HG02970 (cell line): ENCODE measurements around the gene ACLY.
"Not testable (repeated sequence)": the region's sequence is repeated elsewhere in the genome, so short reads cannot be mapped to it uniquely, and the experiment has no call there.

Source experiments
- ATAC-seq: cut with Tn5 transposase; IDR thresholded peaks from one replicate; pipeline ENCODE4 v1.9.1; 2021; ENCODE audit warnings: mild to moderate bottlenecking, moderate library complexity, moderate number of reproducible peaks; ENCODE audit not compliant: unreplicated experiment, low FRiP score

ACLY gene

DNA sequence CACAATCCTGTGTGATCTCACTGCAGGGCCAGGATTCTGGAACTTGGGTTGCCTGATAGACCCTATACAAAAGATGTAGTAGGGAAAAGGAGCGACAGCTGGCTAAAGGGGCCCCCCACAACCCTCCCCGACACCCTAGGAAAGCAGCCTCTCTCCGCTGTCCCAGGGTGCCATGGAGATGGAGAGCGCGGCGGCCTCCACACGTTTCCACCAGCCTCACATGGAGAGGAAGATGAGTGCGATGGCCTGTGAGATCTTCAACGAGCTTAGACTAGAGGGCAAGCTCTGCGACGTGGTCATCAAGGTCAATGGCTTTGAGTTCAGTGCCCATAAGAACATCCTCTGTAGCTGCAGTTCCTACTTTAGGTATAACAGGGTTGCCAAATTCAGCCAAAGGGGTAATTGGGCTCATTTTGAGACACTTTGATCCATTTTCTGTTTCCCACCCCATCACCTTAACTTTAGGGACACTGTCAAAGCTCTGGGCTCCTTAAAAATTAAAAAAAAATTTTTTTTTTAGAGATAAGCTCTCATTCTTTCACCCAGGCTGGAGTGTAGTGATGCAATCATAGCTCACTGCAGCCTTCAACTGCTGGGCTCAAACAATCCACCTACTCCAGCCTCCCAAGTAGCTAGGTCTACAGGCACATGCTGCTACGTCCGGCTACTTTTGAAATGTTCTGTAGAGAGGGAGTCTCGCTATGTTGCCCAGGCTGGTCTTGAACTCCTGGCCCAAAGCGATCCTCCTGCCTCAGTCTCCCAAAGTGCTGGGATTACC is 80.8 kb downstream of the ACLY start, which contains the start of gene KLHL10:
TSS of gene KLHL10 (plus strand) at position 65 of the 778 bp plus-strand sequence. CDS start at position 173, 108 bp downstream.
- no peak for ATAC-seq

DNA sequence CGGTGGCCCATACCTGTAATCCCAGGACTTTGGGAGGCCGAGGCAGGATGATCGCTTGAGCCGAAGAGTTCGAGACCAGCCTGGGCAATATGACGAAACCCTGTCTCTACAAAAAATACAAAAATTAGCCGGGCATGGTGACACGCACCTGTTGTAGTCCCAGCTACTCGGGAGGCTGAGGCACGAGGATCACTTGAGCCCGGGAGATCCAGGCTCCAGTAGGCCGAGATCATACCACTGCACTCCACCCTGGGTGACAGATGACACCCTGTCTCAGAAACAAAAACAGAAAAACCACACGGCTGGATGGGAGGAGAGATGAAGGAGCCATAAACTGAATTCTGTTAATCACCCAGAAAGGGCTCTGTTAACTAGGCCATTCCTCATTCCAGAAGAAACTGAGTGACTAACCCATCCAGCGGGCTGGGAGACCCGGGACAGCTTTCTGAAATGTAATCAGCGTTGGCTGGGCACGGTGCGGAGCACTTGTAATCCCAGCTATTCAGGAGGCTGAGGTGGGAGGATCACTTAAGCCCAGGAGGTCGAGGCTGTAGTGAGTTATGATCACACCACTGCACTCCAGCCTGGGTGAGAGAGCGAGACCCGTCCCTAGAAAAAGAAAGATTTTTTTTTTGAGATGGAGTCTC is 82.1 kb downstream of the ACLY start:
- ATAC-seq, result no peak

DNA sequence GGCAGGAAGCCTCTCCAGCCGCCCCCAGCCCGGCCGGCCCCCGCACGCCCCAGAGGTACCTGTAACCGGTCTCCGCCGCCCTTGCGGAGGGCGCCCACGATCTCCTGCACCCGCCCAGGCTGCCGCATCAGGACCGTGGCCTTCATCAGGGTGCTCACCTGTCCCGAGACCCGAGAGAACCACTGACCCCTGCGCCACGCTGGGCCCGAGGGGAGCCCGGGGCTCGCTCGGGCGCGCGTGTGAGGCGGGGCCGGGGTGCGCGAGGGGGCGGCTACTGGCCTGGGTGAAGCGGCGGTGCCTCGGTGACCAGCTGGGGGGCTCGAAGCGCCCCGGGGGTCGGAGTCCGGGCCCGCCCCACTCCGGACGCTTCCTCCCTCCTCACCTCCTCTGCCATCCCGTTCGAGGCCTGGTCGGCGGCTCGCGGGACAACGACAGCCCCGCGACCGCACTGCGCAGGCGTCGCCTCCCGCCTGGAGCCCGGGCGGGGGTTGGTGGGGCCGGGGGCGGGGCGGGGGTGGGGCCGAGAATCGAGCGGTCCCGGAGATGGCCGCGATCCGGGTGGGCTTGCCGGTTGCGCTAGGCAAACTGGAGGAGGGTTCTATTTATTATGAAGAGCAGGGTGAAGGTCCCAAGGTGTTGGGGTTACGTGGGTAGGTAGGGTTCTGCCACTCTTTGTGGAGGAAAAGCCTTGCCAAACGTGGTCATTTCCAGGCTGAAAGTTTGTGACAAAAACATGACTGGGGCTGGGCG is 82.8 kb downstream of the ACLY start, which contains the start of gene NT5C3B:
TSS of gene NT5C3B (minus strand) at position 433 of the 750 bp plus-strand sequence. CDS start at position 394, 39 bp downstream.
- ATAC-seq, result no peak

DNA sequence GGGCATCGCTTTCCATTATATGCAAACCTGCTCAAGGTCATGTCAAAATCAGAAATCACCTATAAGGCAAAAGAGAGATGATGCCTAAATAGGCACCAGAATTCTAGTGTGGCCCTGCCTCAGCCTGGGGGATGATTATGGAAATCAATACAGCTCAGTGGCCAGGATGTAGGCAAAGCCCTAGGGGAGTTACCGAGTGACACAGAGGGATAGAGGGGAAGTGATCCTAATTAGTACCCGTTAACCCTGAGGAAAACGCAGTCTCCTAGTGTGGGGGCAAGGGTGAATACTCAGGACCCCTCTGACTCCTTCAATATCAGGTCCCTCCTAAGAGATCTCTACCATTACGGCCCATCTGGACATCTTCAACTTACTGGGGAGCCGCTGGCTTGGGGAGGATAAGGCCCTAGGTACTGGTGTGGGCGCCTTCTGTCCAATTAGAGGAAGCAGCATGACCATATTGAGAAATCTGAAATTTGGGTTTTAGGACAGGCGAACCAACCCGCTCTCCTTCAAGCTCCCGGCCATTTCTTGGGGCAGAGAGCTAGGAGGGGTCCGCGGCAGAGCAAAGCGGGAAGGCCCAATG is 83.4 kb downstream of the ACLY start:
- no peak for ATAC-seq

DNA sequence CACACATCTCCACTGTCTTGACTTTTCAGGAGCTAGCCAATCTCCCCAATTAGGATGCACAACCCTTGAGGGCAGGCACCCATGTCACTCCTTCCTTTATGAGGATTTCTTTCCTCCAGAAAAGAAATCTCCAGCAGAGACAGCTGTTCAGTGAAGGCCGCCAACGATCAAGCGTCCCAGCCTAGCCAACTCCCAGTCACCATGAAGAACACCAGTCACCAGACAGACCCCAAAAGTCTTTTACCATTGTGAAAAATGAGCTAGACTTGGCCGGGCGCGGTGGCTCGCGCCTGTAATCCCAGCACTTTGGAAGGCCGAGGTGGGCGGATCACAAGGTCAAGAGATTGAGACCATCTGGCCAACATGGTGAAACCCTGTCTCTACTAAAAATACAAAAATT is 88.8 kb downstream of the ACLY start:
- not testable (repeated sequence) for ATAC-seq

DNA sequence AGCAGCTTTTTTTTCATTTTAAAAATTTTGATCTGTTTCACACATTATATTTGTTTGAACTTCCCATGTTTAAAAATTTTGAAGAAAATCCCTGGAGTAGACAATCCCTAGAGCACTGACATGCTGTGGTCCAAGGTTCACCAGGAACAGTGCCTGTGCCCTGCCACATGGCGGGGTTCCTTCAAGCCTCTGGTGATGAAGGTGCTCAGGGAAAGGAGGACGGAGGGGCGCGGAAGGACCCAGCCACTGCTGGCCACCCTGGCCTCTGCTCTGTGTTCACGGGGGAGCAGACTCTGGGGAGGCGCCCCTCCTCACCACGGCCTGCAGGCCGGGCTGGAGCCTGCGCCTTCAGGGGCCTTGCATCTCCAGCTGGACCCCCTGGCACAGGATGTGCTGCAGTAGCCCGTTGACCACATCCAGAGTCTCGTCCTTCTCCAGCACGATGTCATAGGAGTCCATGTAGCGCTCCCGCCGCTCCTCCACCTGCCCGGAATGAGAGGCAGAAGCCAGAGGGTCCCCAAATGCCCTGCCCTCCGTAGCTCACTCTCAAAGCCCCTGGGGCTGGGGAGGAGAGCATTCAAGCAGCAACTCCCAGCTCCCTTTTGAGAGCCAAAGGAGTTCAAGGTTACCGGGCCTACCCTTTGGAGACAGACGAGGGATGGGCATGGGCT is 93.4 kb downstream of the ACLY start:
- ATAC-seq, result no peak

DNA sequence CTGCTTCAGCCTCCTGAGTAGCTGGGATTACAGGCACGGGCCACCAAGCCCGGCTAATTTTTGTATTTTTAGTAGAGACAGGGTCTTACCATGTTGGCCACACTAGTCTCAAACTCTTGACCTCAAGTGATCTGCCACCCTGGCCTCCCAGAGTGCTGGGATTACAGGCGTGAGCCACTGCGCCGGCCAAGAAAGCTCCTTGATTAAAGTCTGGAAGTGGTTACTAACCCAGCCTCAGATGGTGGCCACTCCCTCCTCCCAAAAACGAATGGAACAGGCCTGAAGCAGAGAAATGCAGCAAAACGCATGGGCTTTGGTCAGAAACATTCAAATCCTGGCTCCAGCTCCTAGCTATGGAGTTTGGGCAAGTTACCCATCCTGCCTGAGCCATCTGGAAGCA is 94.7 kb downstream of the ACLY start:
- ATAC-seq, result no peak

DNA sequence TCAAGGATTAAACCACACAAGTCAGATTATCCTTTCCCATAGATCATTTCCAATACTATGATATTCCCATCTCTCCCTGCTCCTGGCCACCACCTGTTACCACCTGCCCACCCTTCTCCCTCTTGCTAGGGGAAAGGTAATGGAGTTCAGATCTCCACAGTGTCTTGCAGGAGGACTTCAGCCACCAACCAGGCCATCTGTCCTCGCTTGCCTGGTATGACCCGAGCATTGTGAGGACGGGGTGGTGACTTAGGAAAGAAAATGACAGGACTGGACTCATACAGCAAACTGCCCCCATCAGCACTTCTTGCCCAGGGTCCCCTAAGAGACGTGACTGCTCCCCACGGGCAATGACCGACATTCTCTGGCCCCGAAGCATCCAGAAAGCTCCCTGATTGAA is 95.2 kb downstream of the ACLY start:
- ATAC-seq, result no peak

DNA sequence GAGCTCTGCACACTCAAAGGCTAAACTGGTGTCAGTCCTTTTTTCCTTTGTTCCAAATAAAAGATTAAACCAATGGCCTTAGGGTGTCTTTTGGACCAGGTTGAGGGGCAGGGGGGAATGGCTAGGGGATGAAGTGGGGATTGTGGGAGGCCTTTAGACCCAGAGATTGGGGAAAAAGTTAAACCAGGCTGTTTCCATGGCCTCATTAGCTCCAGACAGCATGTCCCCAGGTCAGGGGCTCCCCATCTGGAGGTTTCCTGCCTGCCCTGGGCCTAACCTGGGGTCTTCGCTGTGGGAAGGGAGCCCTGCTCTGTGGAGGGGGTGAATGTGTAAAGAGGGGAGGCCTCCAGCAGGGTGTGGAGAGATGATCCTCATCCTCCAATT is 95.6 kb downstream of the ACLY start:
- no peak for ATAC-seq

DNA sequence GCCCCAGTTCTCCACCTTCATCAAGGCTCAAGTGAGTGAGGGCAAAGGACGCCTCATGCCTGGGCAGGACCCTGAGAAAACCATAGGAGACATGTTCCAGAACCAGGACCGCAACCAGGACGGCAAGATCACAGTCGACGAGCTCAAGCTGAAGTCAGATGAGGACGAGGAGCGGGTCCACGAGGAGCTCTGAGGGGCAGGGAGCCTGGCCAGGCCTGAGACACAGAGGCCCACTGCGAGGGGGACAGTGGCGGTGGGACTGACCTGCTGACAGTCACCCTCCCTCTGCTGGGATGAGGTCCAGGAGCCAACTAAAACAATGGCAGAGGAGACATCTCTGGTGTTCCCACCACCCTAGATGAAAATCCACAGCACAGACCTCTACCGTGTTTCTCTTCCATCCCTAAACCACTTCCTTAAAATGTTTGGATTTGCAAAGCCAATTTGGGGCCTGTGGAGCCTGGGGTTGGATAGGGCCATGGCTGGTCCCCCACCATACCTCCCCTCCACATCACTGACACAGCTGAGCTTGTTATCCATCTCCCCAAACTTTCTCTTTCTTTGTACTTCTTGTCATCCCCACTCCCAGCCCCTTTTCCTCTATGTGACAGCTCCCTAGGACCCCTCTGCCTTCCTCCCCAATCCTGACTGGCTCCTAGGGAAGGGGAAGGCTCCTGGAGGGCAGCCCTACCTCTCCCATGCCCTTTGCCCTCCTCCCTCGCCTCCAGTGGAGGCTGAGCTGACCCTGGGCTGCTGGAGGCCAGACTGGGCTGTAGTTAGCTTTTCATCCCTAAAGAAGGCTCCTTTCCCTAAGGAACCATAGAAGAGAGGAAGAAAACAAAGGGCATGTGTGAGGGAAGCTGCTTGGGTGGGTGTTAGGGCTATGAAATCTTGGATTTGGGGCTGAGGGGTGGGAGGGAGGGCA is 96.3 kb downstream of the ACLY start:
- ATAC-seq, result no peak

DNA sequence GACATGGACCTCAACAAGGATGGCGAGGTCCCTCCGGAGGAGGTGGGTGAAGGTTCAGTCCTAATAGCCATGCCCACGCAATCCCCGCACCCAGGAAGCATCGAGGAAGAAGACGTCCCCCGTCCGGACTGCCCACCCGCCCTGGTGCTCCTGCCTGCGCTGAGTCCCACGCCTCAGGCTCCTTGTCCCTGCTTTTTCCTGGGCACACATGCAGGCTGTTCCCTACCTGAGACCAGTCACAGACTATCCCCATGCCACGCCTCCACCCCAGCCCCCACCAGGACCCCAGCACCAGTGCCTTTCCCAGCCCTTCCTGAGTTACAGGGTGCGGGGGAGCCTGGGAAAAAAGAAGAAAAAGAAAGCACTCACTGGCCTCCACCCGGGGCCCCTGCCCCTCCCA is 97.0 kb downstream of the ACLY start:
- no peak for ATAC-seq

DNA sequence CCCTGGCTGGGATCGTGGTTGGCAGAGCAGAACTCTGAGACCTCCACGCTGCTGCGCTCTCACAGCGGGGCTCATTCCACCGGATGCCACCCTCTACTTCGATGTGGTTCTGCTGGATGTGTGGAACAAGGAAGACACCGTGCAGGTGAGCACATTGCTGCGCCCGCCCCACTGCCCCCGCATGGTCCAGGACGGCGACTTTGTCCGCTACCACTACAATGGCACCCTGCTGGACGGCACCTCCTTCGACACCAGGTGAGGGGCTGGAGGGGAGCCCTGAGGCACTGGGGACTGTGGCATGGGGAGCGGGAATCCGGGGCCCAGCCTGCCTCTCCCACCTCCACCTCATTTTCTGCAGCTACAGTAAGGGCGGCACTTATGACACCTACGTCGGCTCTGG is 100.7 kb downstream of the ACLY start:
- no peak for ATAC-seq
